Nephron progenitor cell (in vitro differentiated cells): ENCODE measurements around the gene RXYLT1.
"Not testable (repeated sequence)": the region's sequence is repeated elsewhere in the genome, so short reads cannot be mapped to it uniquely, and the experiment has no call there.

Source experiments
- DNase-seq: peaks from one replicate; pipeline ENCODE4 v3.0.0; 2021
- H3K27ac Mint-ChIP-seq: 2 replicates; pipeline ENCODE4 v1.8.0; 2021; ENCODE audit warnings: mild to moderate bottlenecking, moderate library complexity, mixed read lengths
- H3K27me3 Mint-ChIP-seq: 2 replicates; pipeline ENCODE4 v1.8.0; 2021; ENCODE audit warnings: mild to moderate bottlenecking, low read depth, mixed read lengths; ENCODE audit not compliant: poor library complexity
- H3K36me3 Mint-ChIP-seq: 2 replicates; pipeline ENCODE4 v1.8.0; 2021; ENCODE audit warnings: low read depth, mixed read lengths
- H3K4me1 Mint-ChIP-seq: 2 replicates; pipeline ENCODE4 v1.8.0; 2021; ENCODE audit warnings: mixed read lengths
- H3K4me3 Mint-ChIP-seq: 2 replicates; pipeline ENCODE4 v1.8.0; 2021; ENCODE audit warnings: mild to moderate bottlenecking, moderate library complexity, mixed read lengths
- H3K9me3 Mint-ChIP-seq: 2 replicates; pipeline ENCODE4 v1.8.0; 2021; ENCODE audit warnings: mild to moderate bottlenecking, moderate library complexity, mixed read lengths
- TF ChIP-seq, protein P1 (sequence below): fragments of 200-600 bp; sonication (generic); IDR thresholded peaks from 2 replicates; pipeline ENCODE4 v1.5.0; 2021; ENCODE audit warnings: antibody characterized with exemption

RXYLT1 gene, protein sequence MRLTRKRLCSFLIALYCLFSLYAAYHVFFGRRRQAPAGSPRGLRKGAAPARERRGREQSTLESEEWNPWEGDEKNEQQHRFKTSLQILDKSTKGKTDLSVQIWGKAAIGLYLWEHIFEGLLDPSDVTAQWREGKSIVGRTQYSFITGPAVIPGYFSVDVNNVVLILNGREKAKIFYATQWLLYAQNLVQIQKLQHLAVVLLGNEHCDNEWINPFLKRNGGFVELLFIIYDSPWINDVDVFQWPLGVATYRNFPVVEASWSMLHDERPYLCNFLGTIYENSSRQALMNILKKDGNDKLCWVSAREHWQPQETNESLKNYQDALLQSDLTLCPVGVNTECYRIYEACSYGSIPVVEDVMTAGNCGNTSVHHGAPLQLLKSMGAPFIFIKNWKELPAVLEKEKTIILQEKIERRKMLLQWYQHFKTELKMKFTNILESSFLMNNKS

DNA sequence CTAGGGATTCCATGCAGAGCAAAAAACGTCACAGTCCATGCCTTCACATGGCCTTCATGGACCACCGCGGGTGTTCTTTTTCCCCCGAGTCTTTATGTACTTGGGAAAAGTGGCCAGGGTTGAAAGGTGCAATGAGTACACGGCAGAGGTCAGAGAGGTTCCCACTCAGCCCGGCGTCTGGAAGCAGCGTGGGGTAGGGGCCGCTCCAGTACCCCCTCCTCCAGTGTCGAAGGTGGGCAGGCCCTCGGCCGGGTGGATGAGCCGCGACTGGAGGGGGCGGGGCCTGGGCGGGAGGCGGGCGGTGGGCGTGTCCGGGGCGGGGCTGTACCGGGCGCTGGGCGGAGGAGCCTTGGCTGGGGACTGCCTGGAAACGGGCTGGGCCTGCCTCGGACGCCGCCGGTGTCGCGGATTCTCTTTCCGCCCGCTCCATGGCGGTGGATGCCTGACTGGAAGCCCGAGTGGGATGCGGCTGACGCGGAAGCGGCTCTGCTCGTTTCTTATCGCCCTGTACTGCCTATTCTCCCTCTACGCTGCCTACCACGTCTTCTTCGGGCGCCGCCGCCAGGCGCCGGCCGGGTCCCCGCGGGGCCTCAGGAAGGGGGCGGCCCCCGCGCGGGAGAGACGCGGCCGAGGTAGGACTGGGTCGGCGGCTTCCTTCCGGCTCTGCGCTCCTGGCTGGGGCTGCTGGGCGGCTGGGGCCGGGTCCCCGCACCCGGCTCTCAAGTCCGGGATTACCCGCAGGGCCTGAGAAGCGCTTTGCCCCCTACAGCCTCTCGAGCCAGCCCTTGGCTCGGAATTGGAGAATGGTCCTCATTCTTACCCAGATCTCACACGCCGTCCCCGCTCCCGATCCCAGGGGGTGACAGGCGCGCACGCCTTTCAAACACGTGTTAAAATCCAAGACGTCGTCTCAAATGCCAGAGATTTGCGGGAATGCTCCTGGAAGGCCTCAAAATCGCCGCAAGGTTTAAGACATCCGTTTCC is at the start of gene RXYLT1:
Gene RXYLT1, plus strand, starts transcription at position 412 of the 984 bp plus-strand sequence. Its CDS starts 52 bp downstream, at position 464.
- TF ChIP-seq, protein P1, sequence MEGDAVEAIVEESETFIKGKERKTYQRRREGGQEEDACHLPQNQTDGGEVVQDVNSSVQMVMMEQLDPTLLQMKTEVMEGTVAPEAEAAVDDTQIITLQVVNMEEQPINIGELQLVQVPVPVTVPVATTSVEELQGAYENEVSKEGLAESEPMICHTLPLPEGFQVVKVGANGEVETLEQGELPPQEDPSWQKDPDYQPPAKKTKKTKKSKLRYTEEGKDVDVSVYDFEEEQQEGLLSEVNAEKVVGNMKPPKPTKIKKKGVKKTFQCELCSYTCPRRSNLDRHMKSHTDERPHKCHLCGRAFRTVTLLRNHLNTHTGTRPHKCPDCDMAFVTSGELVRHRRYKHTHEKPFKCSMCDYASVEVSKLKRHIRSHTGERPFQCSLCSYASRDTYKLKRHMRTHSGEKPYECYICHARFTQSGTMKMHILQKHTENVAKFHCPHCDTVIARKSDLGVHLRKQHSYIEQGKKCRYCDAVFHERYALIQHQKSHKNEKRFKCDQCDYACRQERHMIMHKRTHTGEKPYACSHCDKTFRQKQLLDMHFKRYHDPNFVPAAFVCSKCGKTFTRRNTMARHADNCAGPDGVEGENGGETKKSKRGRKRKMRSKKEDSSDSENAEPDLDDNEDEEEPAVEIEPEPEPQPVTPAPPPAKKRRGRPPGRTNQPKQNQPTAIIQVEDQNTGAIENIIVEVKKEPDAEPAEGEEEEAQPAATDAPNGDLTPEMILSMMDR = no peak
- H3K9me3 Mint-ChIP-seq = no peaks in the 10 kb centered on the region
- no peaks in the 10 kb centered on the region for H3K27me3 Mint-ChIP-seq
- H3K36me3 Mint-ChIP-seq = peaks cover 26% of the 10 kb centered on the region
- H3K4me3 Mint-ChIP-seq = peak within 1 kb of the TSS; percentile 96
- peak; percentile 88 for DNase-seq
- H3K27ac Mint-ChIP-seq = peak within 1 kb of the TSS; percentile 95
- peaks cover 29% of the 10 kb centered on the region for H3K4me1 Mint-ChIP-seq

DNA sequence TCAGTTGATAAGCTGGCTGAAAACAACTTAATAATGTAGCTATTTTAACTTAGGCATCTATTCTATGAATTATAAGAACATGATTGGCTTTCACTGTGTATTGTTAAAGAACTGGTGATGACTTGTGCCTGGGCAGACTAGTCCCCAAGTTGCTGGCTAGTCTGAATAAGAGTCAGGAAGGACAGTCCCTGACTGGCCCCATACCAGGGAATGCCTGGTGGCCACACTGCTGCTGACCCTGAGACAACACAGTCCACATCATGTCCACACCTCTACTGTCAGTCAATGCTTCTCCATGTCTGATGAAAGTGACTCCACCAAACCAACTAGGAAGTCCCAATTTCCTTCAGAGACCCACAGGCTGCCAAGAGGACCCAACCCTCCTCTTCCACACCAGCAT is 46.9 kb upstream of the RXYLT1 start:
- H3K4me1 Mint-ChIP-seq, H3K27ac Mint-ChIP-seq: not testable (repeated sequence)

DNA sequence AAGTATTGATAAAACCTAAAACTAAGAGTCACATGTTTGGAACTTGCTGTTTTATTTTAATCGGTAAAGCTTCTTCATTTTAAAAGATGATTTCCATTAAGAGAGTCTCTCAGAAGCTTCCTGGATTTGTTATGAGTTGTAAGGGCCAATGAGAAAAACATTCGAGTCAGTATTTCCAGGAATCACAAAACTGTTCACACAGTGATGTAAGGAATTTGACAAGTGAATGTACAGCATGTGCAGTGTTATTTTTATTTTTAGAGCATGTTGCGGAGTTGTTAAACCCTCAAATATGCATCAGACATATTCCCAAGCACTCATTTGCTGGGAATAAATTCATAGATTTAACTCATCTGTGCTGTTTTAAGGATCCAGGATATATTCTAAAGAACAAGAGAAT is 46.1 kb upstream of the RXYLT1 start:
- not testable (repeated sequence) for H3K27ac Mint-ChIP-seq, H3K27me3 Mint-ChIP-seq, DNase-seq, H3K9me3 Mint-ChIP-seq, H3K4me1 Mint-ChIP-seq, H3K36me3 Mint-ChIP-seq, H3K4me3 Mint-ChIP-seq

More for the DNA sequence above, 46.9 kb upstream of the RXYLT1 start:
- not testable (repeated sequence) for DNase-seq, H3K27me3 Mint-ChIP-seq, H3K36me3 Mint-ChIP-seq, H3K9me3 Mint-ChIP-seq, H3K4me3 Mint-ChIP-seq

DNA sequence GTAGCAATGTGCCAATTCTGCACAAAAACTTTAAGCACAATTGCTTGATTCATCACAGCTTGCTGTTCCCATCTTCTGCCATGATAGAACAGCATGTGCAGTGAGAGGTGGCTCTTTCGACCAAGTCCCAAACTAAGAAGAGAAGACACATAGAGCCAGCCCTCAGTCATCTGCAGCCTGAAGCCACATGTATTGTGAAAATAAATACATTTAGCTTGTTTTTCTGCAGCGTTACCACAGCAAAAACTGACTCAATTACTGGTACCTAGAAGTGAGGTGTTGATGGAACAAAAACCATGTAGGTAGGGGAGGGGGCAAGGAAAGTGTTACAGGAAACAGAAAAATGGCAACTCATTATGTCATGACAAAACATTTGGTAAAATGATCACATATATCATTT is 39.2 kb upstream of the RXYLT1 start:
- not testable (repeated sequence) for DNase-seq, H3K4me3 Mint-ChIP-seq, H3K9me3 Mint-ChIP-seq, H3K27me3 Mint-ChIP-seq, H3K27ac Mint-ChIP-seq, H3K36me3 Mint-ChIP-seq, H3K4me1 Mint-ChIP-seq

DNA sequence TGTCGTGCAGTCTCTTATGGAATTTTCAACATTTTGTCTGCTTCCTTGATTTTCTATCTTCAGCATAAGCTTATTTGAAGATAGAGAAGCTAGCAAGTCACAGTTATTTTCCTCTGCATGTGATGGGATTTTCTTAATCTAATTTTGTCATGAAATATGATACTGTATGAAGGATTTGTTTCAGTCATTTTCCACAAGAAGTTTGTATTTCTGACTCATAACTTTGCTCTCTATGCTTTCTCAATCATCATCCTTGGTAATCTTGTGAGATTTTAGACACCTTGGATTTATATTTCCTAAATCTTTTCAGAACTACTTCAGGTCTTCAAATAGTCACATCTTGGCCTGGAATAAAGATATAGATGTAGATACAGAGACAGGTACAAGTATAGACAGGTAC is 38.3 kb upstream of the RXYLT1 start:
- DNase-seq, H3K36me3 Mint-ChIP-seq, H3K4me1 Mint-ChIP-seq, H3K27me3 Mint-ChIP-seq, H3K4me3 Mint-ChIP-seq, H3K27ac Mint-ChIP-seq, H3K9me3 Mint-ChIP-seq: not testable (repeated sequence)

DNA sequence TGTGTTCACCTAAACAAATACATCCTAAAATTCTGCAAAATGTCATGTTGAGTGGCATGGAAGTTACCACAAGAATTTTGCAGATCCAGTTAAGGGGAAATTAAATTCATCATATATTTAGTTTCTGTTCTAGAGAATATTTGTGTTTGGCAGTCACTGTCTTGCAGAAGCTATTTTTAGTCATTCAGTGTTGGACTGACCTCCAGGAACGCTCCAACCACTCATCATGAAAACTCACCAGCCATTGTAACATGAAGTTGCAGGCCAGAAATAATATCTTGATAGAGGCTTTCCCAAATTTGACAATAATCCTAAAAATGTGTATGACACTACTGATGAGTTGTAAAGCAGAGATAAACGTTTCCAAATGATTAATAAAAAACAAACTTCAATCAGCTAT is 35.6 kb upstream of the RXYLT1 start:
- not testable (repeated sequence) for H3K9me3 Mint-ChIP-seq, H3K36me3 Mint-ChIP-seq, H3K27me3 Mint-ChIP-seq, H3K27ac Mint-ChIP-seq, DNase-seq, H3K4me3 Mint-ChIP-seq, H3K4me1 Mint-ChIP-seq

DNA sequence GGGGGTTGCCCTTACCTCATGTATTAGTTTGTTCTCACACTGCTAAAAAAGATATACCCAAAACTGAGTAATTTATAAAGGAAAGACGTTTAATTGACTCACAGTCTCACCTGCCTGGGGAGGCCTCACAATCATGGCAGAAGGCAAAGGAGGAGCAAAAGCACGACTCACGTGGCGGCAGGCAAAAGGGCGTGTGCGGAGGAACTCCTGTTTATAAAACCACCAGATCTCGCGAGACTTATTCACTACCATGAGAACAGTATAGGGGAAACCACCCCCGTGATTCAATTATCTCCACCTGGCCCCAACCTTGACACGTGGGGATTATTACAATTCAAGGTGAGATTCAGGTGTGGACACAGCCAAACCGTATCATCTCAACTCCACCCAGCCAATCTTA is 33.2 kb upstream of the RXYLT1 start:
- DNase-seq, H3K27me3 Mint-ChIP-seq, H3K9me3 Mint-ChIP-seq, H3K36me3 Mint-ChIP-seq, H3K4me3 Mint-ChIP-seq, H3K4me1 Mint-ChIP-seq, H3K27ac Mint-ChIP-seq: not testable (repeated sequence)

DNA sequence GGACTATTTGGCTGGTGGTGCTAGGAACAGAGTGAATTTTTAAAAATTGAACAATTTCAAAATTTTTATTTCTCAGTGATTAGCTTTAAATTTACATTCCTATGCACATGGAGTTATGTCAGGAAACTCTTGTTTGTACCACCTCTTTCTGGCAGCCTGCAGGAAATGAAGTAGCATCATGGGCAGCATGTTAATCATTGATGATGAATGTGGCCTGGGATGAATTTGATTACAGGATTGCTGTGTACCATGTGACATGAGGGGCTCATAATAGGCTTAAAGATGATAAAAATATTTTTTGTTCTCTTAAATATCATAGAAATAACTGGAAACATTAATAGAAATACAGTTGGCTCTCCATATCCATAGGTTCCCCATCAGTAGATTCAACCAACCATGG is 32.6 kb upstream of the RXYLT1 start:
- not testable (repeated sequence) for H3K4me3 Mint-ChIP-seq, H3K36me3 Mint-ChIP-seq, H3K27me3 Mint-ChIP-seq, DNase-seq, H3K4me1 Mint-ChIP-seq, H3K27ac Mint-ChIP-seq, H3K9me3 Mint-ChIP-seq

DNA sequence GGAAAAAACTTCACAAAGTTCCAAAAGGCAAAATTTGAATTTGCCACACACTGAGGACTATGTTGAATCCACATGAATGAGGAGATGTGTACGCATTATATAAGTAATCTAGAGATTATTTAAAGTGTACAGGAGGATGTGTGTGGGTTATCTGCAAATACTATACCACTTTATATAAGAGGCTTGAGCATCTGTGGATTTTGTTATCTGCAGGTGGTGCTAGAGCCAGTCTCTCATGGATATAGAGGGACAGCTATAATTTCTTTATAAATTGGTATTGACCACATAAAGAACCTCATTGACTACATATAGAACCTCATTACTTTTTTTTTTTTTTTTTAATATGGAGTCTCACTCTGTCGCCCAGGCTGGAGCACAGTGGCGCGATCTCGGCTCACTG is 32.2 kb upstream of the RXYLT1 start:
- Mint-ChIP-seq H3K27me3 (peaks cover 13% of the 10 kb centered on the region), H3K27ac (no peak overlapping the region), H3K4me3 (no peak overlapping the region), H3K4me1 (no peaks in the 10 kb centered on the region), H3K9me3 (no peaks in the 10 kb centered on the region), H3K36me3 (no peaks in the 10 kb centered on the region)
- TF ChIP-seq, protein P1 = no peak
- DNase-seq = no peak
